ENCODE data around the gene WDR90.

WDR90 gene

GRCh38 chr16:676565-676902, 27.4 kb downstream of the WDR90 start:
- DNase-seq (ENCODE audit: low read depth, low spot score), result no peak

- DNase-seq (ENCODE audit: low read depth, low spot score), result no peak
Observed at GRCh38 chr16:676913-677312, 27.7 kb downstream of the WDR90 start.

- no peak for DNase-seq (ENCODE audit: low read depth, low spot score)
Observed at GRCh38 chr16:677316-678190, 28.4 kb downstream of the WDR90 start.

GRCh38 chr16:678209-678857, 29.2 kb downstream of the WDR90 start:
- no peak for DNase-seq (ENCODE audit: low read depth, low spot score)

- no peak for DNase-seq (ENCODE audit: low read depth, low spot score)
Observed at GRCh38 chr16:678858-679813, 30.0 kb downstream of the WDR90 start.

GRCh38 chr16:679814-680624, 30.9 kb downstream of the WDR90 start, which contains the start of gene STUB1:
STUB1 (plus strand) TSS chr16:680410; CDS start chr16:680526, 116 bp downstream.
- peak; percentile 57 for DNase-seq (ENCODE audit: low read depth, low spot score)

- no peak for DNase-seq (ENCODE audit: low read depth, low spot score)
Observed at GRCh38 chr16:680625-680945, 31.4 kb downstream of the WDR90 start.

GRCh38 chr16:680967-681745, 32.0 kb downstream of the WDR90 start:
- DNase-seq (ENCODE audit: low read depth, low spot score), result no peak

GRCh38 chr16:681746-682427, 32.7 kb downstream of the WDR90 start:
- DNase-seq (ENCODE audit: low read depth, low spot score), result no peak

GRCh38 chr16:682493-683395, 33.6 kb downstream of the WDR90 start:
- DNase-seq (ENCODE audit: low read depth, low spot score), result no peak

- no peak for DNase-seq (ENCODE audit: low read depth, low spot score)
Observed at GRCh38 chr16:683396-684070, 34.4 kb downstream of the WDR90 start.

GRCh38 chr16:684071-684794, 35.1 kb downstream of the WDR90 start, which contains the start of gene JMJD8:
JMJD8 (minus strand) TSS chr16:684334; CDS start chr16:684319, 15 bp downstream.
- peak; percentile 76 for DNase-seq (ENCODE audit: low read depth, low spot score)

GRCh38 chr16:684961-685696, 36.0 kb downstream of the WDR90 start:
- no peak for DNase-seq (ENCODE audit: low read depth, low spot score)

- DNase-seq (ENCODE audit: low read depth, low spot score), result no peak
Observed at GRCh38 chr16:685967-686366, 36.8 kb downstream of the WDR90 start.

GRCh38 chr16:686459-687260, 37.5 kb downstream of the WDR90 start:
- DNase-seq (ENCODE audit: low read depth, low spot score), result no peak

- DNase-seq (ENCODE audit: low read depth, low spot score), result no peak
Observed at GRCh38 chr16:687499-687898, 38.3 kb downstream of the WDR90 start.

All from brain pericyte (primary cell).